ENCODE data around the gene NCBP3. TPM values are rescaled to one million over a fixed set of nuclear protein-coding genes. Genes with fewer than 3 reads are reported as not detected.
A peak's percentile ranks its signal among the peaks of the same experiment; 100 is the strongest.

Gene NCBP3
- total RNA-seq, 2 experiments from 2014 or later = 25.0 to 29.5 TPM

- peaks cover 7% of the 10 kb centered on the region for H3K27me3 Mint-ChIP-seq
- H3K9me3 Mint-ChIP-seq = no peaks in the 10 kb centered on the region
- DNase-seq (no peak), ATAC-seq (ENCODE audit: poor library complexity) (no peak)
- Histone ChIP-seq H3K9me3 (ENCODE audit: control insufficient read depth in 1 of 2, insufficient read depth in 1 of 2, low read length in 2 of 2) (no peaks in the 10 kb centered on the region), H3K4me1 (ENCODE audit: insufficient read depth, low read length) (no peaks in the 10 kb centered on the region), H3K27me3 (ENCODE audit: control insufficient read depth in 1 of 2, insufficient read depth in 2 of 2, low read length in 2 of 2) (no peaks in the 10 kb centered on the region), H3K27ac (ENCODE audit: low read depth in 1 of 2, low read length in 2 of 2) (no peak overlapping the region), H3K4me3 (ENCODE audit: low read length) (no peak overlapping the region), H3K36me3 (ENCODE audit: insufficient read depth, low read length) (no peaks in the 10 kb centered on the region)
- intact Hi-C loops (cut with DNase I, micrococcal nuclease) = no loop called here
- H3K4me3 Mint-ChIP-seq = no peak overlapping the region
- TF ChIP-seq, protein P1, sequence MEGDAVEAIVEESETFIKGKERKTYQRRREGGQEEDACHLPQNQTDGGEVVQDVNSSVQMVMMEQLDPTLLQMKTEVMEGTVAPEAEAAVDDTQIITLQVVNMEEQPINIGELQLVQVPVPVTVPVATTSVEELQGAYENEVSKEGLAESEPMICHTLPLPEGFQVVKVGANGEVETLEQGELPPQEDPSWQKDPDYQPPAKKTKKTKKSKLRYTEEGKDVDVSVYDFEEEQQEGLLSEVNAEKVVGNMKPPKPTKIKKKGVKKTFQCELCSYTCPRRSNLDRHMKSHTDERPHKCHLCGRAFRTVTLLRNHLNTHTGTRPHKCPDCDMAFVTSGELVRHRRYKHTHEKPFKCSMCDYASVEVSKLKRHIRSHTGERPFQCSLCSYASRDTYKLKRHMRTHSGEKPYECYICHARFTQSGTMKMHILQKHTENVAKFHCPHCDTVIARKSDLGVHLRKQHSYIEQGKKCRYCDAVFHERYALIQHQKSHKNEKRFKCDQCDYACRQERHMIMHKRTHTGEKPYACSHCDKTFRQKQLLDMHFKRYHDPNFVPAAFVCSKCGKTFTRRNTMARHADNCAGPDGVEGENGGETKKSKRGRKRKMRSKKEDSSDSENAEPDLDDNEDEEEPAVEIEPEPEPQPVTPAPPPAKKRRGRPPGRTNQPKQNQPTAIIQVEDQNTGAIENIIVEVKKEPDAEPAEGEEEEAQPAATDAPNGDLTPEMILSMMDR (IDR thresholded peaks at IDR 0.05) = no peak
- no peak overlapping the region for H3K27ac Mint-ChIP-seq
- ChIA-PET POLR2A (no interaction called here), CTCF (no interaction called here)
- H3K4me1 Mint-ChIP-seq (ENCODE audit: low read depth) = no peaks in the 10 kb centered on the region
- no peaks in the 10 kb centered on the region for H3K36me3 Mint-ChIP-seq (ENCODE audit: low read depth)
These were observed 6.5 kb upstream of the NCBP3 start for GRCh38 chr17:3852561-3852960.

- Histone ChIP-seq H3K4me1 (ENCODE audit: insufficient read depth, low read length) (peaks cover 2% of the 10 kb centered on the region), H3K4me3 (ENCODE audit: low read length) (no peak overlapping the region), H3K27me3 (ENCODE audit: control insufficient read depth in 1 of 2, insufficient read depth in 2 of 2, low read length in 2 of 2) (no peaks in the 10 kb centered on the region), H3K9me3 (ENCODE audit: control insufficient read depth in 1 of 2, insufficient read depth in 1 of 2, low read length in 2 of 2) (no peaks in the 10 kb centered on the region), H3K36me3 (ENCODE audit: insufficient read depth, low read length) (no peaks in the 10 kb centered on the region), H3K27ac (ENCODE audit: low read depth in 1 of 2, low read length in 2 of 2) (no peak overlapping the region)
- no peaks in the 10 kb centered on the region for H3K36me3 Mint-ChIP-seq (ENCODE audit: low read depth)
- POLR2A ChIA-PET = no interaction called here
- H3K4me1 Mint-ChIP-seq (ENCODE audit: low read depth) = peaks cover under 1% of the 10 kb centered on the region
- intact Hi-C loops (cut with DNase I, micrococcal nuclease) = no loop called here
- H3K9me3 Mint-ChIP-seq = no peaks in the 10 kb centered on the region
- ATAC-seq (ENCODE audit: poor library complexity) (no peak), DNase-seq (no peak)
- CTCF ChIA-PET = no interaction called here
- TF ChIP-seq, protein P1 (IDR thresholded peaks at IDR 0.05) = no peak
- no peak overlapping the region for H3K27ac Mint-ChIP-seq
- peaks cover 7% of the 10 kb centered on the region for H3K27me3 Mint-ChIP-seq
- no peak overlapping the region for H3K4me3 Mint-ChIP-seq
These were observed 5.5 kb upstream of the NCBP3 start for GRCh38 chr17:3851461-3852100.

DNA sequence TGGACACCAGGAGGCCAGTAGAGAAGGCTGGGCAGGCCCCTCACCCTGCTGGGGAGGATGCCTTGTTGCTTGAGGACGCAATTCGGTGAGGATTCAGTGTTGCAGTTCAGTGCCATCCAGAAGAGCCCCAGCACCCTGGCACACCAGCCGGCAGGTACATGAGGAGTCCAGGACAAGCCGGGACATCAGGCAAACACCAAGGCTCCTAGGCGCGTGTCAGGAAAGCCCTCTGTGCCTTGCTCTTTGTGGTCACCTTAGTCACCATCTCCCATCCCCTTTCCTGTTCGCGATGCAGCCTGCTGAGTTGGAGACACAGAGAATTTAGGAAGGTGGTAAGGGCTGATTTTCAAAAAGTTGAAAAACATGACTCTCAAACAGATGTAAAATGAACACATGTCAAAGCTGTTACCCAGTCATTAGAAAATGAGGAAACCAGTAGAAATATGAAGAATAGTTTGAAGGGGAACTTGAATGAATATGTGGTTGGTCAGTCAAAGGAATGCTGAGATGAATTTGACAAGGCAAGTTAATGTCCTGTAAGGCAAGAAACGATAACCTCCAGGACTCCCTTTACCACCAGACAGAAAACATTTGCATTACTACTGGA is 2.3 kb upstream of the NCBP3 start:
- Mint-ChIP-seq H3K27me3 (peaks cover 7% of the 10 kb centered on the region), H3K27ac (no peak overlapping the region), H3K4me3 (peak overlapping the region; percentile 7), H3K36me3 (ENCODE audit: low read depth) (peaks cover 16% of the 10 kb centered on the region), H3K9me3 (no peaks in the 10 kb centered on the region), H3K4me1 (ENCODE audit: low read depth) (peaks cover 27% of the 10 kb centered on the region)
- peaks cover 28% of the 10 kb centered on the region for H3K4me1 ChIP-seq (ENCODE audit: insufficient read depth, low read length)
- POLR2A ChIA-PET = no interaction called here
- DNase-seq = no peak
- no peak overlapping the region for H3K27ac ChIP-seq (ENCODE audit: low read depth in 1 of 2, low read length in 2 of 2)
- no peak for ATAC-seq (ENCODE audit: poor library complexity)
- H3K4me3 ChIP-seq (ENCODE audit: low read length) = no peak overlapping the region
- H3K9me3 ChIP-seq (ENCODE audit: control insufficient read depth in 1 of 2, insufficient read depth in 1 of 2, low read length in 2 of 2) = no peaks in the 10 kb centered on the region
- intact Hi-C loops (cut with DNase I, micrococcal nuclease) = loop anchor here (5.0 to 10.0 kb wide), 7 partner anchors 111 to 566 kb away; partner anchors contain the start of genes CYB5D2 (in 1 of the 2), EMC6 (in 1 of the 2), TAX1BP3 (in 1 of the 2) and UBE2G1 (in 1 of the 2)
- CTCF ChIA-PET = no interaction called here
- no peaks in the 10 kb centered on the region for H3K36me3 ChIP-seq (ENCODE audit: insufficient read depth, low read length)
- TF ChIP-seq, protein P1 (IDR thresholded peaks at IDR 0.05) = no peak
- no peaks in the 10 kb centered on the region for H3K27me3 ChIP-seq (ENCODE audit: control insufficient read depth in 1 of 2, insufficient read depth in 2 of 2, low read length in 2 of 2)

Measured in CD4-positive, alpha-beta T cell (primary cell).